ENCODE results near the gene TTLL11. TPM values are rescaled to one million over a fixed set of nuclear protein-coding genes. Genes with fewer than 3 reads are reported as not detected.

The TTLL11 gene
- total RNA-seq, 1 experiment from 2014 or later = 1.5 TPM

GRCh38 chr9:122016309-122016708 lies 76.8 kb downstream of the TTLL11 start:
- no peaks in the 10 kb centered on the region for H3K27me3 ChIP-seq (ENCODE audit: insufficient read depth, low read length)
- no peaks in the 10 kb centered on the region for H3K23me2 ChIP-seq (ENCODE audit: insufficient read length, low read depth, low read length, poor library complexity, severe bottlenecking)
- H3K56ac ChIP-seq (ENCODE audit: insufficient read length, low read depth, low read length) = no peak overlapping the region
- peaks cover 38% of the 10 kb centered on the region for H3K27me3 Mint-ChIP-seq (ENCODE audit: low read depth)
- DNase-seq = no peak
- peaks cover 11% of the 10 kb centered on the region for H3K4me1 ChIP-seq (ENCODE audit: insufficient read depth, low read length)
- no peak overlapping the region for H3K18ac ChIP-seq (ENCODE audit: insufficient read length, low read depth, low read length)
- no peak overlapping the region for H3K4ac ChIP-seq (ENCODE audit: low read depth, low read length)
- H3K27ac ChIP-seq (ENCODE audit: insufficient read length, low read depth, low read length) = no peak overlapping the region
- H3K79me1 ChIP-seq (ENCODE audit: insufficient read depth, low read depth, low read length, poor library complexity, severe bottlenecking) = no peaks in the 10 kb centered on the region
- no peak overlapping the region for H2AFZ ChIP-seq (ENCODE audit: low read length)
- no peaks in the 10 kb centered on the region for H3K9me3 Mint-ChIP-seq
- H4K5ac ChIP-seq (ENCODE audit: insufficient read length, low read depth, low read length) = no peak overlapping the region
- H3K36me3 Mint-ChIP-seq (ENCODE audit: insufficient read depth in 1 of 3, low read depth in 3 of 3) = no peaks in the 10 kb centered on the region
- H2BK12ac ChIP-seq (ENCODE audit: insufficient read length, low read depth, low read length) = no peak overlapping the region
- H3K4me2 ChIP-seq (ENCODE audit: insufficient read depth, insufficient read length, low read length) = no peak overlapping the region
- H3K9ac ChIP-seq (ENCODE audit: extremely low read depth, insufficient read length, low read length) = no peak overlapping the region
- H4K91ac ChIP-seq (ENCODE audit: insufficient read length, low read depth, low read length) = no peak overlapping the region
- TF ChIP-seq, protein P1, sequence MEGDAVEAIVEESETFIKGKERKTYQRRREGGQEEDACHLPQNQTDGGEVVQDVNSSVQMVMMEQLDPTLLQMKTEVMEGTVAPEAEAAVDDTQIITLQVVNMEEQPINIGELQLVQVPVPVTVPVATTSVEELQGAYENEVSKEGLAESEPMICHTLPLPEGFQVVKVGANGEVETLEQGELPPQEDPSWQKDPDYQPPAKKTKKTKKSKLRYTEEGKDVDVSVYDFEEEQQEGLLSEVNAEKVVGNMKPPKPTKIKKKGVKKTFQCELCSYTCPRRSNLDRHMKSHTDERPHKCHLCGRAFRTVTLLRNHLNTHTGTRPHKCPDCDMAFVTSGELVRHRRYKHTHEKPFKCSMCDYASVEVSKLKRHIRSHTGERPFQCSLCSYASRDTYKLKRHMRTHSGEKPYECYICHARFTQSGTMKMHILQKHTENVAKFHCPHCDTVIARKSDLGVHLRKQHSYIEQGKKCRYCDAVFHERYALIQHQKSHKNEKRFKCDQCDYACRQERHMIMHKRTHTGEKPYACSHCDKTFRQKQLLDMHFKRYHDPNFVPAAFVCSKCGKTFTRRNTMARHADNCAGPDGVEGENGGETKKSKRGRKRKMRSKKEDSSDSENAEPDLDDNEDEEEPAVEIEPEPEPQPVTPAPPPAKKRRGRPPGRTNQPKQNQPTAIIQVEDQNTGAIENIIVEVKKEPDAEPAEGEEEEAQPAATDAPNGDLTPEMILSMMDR (conservative IDR thresholded peaks at IDR 0.05) = no peak
- H2BK120ac ChIP-seq (ENCODE audit: low read depth, low read length, poor library complexity, severe bottlenecking) = no peak overlapping the region
- H2BK15ac ChIP-seq (ENCODE audit: low read depth, low read length) = no peak overlapping the region
- H3K14ac ChIP-seq (ENCODE audit: insufficient read depth, low read length) = no peak overlapping the region
- H3K9me3 ChIP-seq (ENCODE audit: control insufficient read depth, low read depth, low read length) = no peaks in the 10 kb centered on the region
- no peak overlapping the region for H4K8ac ChIP-seq (replicated peaks; ENCODE audit: insufficient read length, low read depth, low read length)
- peaks cover 32 to 42% of the 10 kb centered on the region in 2 experiments for H3K4me1 Mint-ChIP-seq
- H3K27ac Mint-ChIP-seq = no peak overlapping the region; a peak in 1 of 7 replicates
- H2BK20ac ChIP-seq (ENCODE audit: low read depth, low read length, poor library complexity, severe bottlenecking) = no peak overlapping the region
- H3K23ac ChIP-seq (ENCODE audit: insufficient read length, low read depth, low read length) = no peak overlapping the region
- H3K79me2 ChIP-seq (ENCODE audit: insufficient read depth, low read length) = no peaks in the 10 kb centered on the region
- whole genome bisulfite sequencing (ENCODE audit: extremely low coverage, insufficient read length, low lambda C conversion rate) = no CpG with 5 or more reads among the region's 7 CpGs
- H2BK5ac ChIP-seq (ENCODE audit: insufficient read length, low read length) = no peak overlapping the region
- no peak overlapping the region for H2AK5ac ChIP-seq (ENCODE audit: insufficient read length, low read length)
- H3K4me3 Mint-ChIP-seq = no peak overlapping the region
- H4K20me1 ChIP-seq (ENCODE audit: control insufficient read depth, insufficient read depth, insufficient read length) = no peaks in the 10 kb centered on the region
- no peak overlapping the region for H3T11ph ChIP-seq (ENCODE audit: low read length)

All from H9 (cell line).